ENCODE data around the gene CCDC188.

Gene CCDC188

DNA sequence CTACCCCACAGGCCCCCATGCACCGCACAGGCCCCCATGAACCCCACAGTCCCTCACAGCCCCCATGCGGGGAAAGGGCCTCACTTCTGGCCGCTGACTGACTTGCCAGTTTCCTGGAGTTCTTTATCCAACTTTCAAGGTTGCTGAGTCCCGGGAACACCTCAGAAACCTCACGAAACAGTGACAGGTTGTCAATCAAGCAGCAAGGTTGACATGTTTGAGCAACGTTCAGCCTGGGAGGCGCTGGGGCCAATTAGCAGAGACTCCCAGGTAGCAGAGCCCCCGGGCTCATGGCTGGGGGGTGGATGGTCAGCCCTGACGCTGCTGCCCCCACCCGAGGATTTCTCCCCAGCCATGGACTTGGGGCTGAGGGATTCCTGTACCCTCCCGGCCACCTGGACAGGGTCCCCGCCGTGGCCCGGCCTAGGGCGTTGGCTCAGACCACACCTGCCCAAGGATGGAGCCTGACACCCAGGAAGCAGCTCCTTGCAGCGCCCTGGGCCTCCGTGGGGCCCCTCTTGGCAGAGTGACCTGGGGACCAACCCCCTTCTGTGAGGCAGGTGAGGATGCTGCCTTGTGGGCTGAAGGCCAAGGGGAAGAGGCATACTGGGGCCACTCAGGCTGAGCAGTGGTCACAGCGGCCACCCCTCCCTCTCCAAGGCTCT, 33.8 kb upstream of the CCDC188 start:
- no peak for DNase-seq

DNA sequence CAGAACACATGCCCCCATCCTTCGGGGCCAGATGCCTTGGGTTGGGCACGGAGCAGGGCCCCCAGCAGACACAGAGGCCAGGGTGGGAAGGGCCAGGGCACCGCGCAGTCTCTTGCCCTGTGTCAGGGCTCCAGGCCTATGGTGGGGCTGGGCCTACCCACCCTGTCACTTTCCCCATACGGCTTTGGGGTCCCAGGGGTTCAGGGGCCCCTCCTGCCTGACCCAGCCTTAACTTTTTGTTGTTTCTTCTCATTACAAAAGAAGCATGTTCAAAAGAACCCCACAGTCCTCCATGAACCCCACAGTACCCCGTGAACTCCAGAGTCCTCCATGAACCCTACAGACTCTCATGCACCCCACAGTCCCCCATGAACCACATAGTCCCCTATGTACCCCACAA, 33.0 kb upstream of the CCDC188 start:
- DNase-seq = no peak

DNA sequence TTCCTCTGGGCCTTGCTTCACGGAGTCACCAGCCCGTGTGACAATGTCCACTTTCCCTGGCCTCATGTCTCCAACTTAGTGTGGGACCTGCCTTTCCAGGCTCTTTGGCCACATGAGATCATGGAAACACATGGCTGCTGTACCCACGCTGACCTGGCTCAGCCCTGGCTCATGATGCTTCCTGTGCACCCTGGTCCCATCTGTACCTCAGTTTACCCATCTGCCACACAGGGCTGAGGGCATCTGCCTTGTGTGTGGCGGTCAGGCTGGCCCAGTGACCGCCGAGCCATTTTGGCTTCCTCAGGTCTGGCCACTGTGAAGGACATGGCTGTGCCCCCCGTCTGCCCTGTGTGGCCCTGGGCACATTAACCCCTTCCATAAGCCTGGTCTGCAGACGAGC, 32.2 kb upstream of the CCDC188 start:
- DNase-seq = no peak

DNA sequence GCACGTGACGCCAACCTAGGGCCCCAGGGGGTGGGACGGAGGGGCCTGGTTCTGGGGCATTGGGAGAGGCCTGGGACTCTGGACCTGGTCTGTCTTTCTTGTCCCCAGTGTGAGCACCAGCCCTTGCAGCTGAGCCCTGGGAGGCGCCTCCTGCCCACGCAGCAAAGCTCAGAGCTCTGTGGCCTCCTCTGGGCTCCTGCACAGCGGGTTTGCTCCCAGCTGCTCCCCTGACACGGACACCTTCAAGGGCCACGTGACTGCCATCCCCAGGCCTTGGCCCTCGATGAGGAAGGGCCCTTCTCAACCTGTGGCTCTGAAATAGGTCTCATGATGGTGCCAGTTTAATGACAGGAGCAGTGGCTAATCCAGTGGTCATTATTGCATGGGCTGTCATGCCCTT, 31.5 kb upstream of the CCDC188 start:
- no peak for DNase-seq

DNA sequence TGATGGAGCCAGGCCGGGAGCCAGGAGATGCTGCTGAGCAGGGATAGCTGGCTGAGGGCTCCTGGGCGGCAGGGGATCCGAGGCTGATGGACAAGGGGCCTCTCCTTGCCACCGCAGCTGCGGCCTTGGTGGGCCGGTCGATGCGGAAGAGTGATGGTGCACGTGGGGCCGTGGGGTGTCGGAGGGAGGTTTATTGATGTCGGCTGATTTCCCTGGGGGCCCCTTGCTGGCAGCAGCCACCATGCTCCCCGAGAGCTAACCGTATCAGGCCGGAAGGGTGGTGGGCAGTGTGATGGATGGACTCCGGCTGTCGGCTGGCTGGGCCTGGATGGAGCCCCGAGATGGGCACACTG, 31.0 kb upstream of the CCDC188 start:
- DNase-seq = no peak

DNA sequence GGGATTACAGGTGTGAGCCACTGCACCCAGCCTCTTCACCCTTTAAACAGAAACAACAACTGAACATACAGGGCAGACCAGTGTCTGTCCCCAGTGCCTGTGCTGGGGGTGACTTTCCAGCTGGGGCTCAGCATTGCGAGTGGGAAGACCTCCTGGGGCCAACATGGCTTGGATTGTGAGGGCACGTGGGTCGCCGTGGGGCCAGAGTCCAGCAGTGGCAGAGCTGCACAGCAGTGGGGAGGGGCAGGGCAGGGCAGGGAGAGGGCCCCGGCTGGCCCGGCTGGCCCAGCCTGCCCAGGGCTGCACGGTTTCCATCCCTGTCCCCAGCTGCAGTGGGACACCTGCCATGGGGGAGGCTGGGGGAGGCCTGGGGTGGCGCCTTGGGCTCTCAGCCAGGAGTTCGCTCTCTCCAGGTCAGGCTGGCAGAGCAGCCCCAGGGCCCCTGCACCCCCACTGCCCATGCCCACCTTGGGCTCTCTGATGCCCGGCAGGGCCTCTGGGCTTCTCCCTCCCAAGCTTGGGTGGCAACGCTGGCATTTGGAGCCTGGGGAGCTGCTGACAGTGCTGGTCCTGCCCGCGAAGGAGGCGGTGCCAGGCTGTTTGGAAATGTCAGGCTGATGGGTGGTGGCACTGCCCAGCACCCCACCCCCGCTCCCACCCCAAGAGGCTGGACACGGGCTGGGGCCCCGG, 30.5 kb upstream of the CCDC188 start:
- DNase-seq = no peak

DNA sequence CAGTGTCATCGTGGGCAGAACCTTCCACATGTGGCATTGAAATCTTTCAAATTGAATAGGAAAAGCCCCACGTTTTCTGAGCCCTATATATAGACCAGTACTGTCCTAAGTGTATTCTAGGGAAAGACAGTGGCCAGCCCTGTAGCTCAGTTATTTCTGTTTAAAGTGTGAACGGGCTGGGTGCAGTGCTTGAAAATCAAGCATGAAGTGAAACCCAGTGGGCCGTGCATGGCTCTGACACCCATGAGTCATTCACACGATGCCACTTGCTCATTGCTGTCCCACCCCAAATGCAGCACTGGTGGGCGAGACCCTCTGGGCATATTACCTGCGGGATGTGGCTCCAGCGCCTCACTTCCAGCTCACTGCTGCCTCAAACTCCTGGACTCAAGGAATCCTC, 29.8 kb upstream of the CCDC188 start:
- no peak for DNase-seq

DNA sequence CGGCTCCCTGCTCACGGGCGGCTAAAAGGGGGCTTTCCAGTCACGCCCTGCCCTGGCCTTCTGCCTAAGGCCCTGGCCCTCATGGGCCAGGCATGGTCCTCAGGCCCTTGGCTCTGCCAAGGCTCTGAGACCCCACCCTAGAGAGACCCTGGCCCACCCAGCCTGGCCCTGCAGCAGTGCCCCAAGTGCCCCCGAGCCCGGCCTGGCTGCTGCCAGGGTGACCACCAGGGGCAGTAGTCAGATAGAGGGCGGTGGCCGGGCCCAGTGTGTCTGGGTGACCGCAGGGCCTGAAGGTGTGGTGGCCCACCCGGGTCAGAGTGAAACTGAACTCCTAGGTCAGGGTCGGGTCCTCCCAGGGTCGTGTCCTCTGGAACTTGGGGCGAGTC, 29.4 kb upstream of the CCDC188 start:
- no peak for DNase-seq

DNA sequence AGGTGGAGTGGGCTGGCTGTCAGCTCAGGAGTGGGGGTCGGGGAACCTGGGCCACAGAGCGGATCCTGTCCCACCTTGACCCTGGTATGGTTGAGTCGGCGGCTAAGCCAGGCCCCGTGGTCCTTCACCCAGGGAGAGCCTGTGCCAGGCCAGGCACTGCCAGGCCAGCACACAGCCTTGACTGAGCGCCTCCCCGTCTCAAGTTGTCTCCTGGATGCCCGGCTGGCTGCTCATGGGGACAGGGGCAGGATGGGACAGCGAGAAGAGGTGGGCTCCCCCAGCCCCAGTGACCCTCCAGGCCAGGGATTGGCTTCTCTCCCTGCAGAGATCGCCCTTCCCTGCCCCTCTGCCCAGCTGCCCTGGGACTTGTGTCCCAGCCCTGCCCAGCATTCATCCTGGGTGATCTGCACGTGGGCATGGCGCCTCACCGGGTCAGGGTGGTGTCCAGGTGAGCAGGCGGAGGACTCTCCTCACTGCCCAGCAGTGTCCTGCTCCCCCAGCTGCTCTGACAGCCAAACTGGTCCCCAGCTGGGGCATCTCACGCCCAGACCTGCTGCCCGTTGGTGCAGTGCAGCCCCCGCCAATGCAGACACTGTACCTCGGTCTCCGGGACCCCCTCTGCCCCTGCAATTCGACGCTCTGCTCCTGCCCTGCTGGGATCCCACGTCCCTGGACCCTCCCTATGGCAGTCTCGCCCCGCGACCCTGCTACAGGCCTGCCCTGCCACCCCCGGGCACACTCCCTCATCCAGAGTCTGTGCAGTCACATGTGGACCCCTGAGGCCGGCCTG, 28.8 kb upstream of the CCDC188 start:
- no peak for DNase-seq

DNA sequence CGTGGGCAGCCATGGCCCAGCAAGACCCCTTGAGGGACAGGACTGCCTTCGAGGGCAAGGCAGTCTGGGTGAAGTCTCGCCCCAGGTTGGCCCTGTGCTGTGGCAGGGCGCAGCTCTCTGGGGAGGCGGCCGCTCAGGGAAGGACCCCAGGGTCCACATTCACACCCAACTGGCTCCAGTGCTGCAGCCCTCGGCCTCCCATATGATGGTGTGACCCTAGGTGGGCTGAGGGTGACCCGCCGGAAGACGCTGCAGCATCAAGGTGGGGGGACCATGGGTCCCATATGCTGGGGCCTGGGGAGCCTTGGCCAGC, 28.0 kb upstream of the CCDC188 start:
- no peak for DNase-seq

DNA sequence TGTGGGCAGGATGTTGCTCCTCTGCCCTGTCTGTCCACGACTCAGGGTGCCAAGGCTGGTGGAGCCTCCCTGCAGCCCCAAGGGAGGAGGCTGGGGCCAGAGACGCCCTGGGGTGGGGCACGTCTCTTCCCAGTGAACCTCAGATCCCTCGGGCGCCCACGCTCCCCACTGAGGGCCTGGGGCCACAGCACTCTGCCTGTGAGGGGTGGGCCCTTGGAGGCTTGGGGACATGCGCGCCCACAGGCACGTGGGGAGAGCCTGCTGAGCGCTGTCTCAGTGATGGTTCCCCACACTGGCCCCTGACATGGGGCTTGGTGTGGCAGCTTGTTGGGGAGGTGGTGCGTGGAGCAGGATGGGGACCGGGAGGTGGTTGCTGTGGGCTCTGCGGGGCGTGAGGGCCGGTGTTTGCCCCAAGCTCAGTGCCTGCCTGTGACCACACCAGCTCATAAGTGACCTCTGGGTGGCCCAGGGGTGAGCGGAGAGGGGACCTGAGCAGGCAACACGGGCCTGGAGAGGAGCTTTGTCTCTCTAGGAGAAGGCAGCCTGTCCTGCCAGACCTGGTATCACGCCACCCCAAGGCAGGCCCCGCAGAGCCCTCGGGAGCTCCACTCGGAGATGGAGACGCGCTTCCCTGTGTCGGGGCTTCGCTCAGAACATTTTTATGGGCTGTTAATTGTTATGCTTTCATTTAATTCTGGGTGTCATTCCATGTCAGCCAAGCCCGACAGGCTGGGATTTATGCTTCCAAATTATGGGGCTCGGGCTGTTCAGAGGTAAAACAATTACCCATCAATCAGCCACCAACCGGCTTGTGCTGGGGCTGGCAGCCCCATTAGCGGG, 27.4 kb upstream of the CCDC188 start:
- no peak for DNase-seq

DNA sequence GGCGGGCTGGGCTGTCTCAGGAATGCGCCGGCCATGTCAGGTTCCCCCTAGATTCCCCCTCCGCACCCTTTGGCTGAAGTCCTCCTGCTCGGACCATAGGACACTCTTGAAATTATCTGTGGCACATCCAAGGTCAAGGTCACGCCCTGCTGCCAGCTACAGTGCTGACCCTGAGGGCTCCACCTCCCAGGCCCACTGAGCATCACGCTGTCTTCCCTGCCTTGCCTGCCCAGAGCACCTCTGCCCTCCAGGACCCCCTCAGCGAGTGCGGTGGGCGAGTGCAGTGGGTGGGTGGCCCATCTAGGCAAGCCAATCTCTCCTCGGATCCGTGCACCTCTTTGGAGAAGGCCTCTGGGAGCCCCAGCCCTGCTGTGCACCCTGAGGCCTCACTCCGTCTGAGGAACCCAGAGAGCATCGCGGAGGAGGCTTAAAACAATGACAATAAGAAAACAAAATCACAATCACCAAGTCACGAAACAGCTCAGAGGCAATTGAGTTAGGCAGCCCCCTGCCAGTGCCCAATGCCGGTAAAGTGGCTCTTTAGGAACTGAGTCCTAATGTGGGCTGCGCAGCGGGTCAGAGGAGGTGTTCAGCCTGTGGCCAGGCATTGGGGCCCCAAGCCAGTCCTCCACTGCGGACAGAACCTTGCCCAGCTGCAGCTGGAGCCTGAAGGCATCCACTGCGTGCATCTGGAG, 26.5 kb upstream of the CCDC188 start:
- no peak for DNase-seq

DNA sequence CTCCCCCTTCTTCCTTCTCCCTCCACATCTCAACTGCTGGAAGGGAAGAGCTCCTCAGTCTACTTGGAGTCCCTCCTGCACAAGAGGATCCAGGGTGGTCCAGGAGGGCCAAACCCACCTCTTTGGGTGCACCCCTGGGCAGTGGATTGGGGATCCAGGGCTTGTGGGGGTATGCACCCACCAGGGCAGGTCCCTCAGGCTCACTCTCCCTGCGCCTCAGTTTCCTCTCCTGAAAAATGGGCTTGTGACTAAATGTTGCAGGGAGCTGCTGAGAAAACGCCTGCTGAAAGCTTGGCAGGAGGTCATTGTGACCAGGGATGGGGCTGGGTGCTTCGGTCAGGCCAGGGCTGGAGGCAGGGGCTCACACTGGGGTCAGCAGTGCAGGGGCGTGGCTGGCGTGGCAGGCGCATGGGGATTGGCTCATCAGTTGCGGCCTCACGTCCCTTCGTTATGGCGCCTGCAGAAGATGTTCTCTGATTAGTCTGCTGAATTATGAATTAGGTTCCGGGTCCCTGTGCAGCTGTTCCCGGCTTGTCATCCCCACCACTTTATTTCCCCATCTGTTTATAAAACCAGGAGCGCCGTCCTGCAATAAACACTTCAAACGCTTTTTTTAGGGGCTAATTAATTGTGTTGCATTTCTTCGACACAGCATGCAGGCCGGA, 25.7 kb upstream of the CCDC188 start:
- no peak for DNase-seq

DNA sequence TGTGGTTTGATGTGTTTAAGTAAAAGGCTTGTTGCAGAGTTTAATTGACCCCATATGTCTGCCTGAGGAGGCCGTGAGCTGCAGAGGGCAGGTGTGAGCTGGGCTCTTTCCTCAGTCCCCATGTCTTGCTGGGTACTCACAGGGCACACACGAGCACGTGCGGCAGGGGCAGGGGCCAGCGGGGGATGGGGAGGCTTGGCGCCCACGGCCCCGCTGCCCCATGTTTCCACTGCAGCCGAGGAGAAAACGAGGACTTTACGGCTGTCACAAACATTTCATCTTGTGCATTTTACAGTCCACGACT, 24.7 kb upstream of the CCDC188 start:
- DNase-seq = no peak

DNA sequence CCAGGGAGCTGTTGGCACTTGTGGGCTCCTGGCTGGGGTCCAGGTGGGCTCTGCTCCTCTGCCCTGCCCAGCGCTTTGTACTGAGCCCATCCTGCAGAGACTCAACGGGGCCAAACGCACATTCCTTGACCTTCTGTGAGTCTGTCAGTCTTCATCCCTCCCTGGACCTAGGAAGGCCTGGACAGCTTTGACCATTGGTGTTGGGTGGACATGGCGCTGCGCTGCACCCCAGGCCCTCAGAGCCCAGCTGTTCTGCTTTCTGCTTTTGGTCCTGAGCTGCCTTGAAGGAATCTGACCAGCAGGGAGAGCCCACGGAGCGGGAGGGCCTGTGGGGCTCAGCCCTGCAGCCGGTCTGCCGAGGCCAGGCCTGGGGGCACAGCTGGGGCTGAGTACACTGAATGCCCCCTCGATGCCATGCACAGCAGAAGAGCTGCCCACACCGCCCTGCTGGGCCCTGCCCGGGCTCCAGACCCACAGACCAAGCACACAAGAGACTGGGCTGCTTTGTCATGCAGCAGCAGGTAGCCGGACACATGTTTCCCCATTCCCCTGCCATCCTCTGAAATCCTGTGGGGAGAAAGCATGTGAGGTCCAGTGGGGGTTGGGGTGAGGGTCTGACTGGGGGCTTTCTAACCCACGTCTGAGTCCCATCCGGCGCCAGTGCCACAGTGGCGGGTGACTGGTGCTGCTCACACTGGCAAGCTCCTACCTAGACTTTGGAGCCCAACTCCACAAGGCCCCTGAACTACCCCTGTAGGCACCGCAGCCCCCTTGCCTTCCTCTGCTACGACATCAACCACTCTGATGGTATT, 24.1 kb upstream of the CCDC188 start:
- no peak for DNase-seq

DNA sequence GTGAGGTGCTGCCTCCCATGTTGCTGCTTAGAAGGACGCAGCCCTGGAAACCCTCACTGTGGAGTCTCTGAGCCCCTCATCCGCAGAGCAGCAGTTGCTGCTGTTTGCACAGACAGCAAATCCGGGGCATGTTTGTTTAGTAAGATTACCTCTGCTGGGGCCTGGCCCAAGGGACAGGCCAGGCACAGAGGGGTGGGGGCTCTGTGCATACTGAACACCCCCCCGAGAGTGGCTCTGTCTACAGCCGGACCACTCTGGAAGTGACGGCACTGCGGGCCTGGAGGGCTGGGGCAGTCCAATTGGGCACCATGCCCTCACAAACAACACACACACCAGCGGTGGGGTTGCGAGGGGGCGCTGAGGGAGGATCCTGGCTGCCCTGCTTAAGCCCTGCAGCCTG, 22.9 kb upstream of the CCDC188 start:
- no peak for DNase-seq

DNA sequence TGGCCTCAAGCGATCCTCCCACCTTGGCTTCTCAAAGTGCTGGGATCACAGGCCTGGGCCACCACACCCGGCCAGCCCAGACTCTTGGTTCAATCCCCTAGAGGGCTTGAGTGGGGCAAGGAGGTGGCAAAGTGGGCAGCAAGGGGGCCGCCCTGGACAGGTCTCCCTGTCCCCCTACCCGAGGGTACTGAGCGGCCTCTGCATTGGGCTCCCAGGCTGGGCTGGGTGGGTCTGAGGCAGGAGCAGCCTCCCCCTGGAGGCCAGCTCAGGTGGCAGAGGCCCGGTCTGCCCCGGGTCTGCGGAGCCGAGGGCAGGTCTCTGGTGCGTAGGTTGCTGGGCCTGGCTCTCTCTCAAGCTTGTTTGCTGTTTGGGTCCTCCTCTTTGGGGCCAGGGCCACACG, 22.4 kb upstream of the CCDC188 start:
- no peak for DNase-seq

DNA sequence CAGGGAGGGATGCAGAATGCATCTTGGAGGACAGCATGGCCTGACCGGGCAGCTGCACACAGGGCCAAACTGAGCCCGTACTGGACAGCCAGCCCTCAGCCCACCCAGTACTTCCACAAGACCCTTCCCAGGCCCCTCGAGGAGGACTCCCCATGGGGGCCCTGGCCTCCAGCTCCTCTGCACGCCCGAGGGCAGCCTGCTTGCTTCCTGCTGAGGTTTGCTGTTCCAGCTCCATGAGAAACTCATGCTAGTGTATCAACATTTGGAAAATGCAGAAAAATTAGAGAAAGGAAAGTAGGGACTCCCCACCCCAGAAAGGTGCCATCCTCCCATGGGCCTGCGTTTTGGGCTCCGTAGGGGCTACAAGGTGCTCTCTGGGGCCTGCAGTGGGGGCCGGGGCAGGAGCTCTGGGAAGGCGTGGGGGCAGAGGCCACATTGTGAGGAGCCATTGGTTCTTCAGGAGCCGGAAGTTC, 21.3 kb upstream of the CCDC188 start:
- no peak for DNase-seq

DNA sequence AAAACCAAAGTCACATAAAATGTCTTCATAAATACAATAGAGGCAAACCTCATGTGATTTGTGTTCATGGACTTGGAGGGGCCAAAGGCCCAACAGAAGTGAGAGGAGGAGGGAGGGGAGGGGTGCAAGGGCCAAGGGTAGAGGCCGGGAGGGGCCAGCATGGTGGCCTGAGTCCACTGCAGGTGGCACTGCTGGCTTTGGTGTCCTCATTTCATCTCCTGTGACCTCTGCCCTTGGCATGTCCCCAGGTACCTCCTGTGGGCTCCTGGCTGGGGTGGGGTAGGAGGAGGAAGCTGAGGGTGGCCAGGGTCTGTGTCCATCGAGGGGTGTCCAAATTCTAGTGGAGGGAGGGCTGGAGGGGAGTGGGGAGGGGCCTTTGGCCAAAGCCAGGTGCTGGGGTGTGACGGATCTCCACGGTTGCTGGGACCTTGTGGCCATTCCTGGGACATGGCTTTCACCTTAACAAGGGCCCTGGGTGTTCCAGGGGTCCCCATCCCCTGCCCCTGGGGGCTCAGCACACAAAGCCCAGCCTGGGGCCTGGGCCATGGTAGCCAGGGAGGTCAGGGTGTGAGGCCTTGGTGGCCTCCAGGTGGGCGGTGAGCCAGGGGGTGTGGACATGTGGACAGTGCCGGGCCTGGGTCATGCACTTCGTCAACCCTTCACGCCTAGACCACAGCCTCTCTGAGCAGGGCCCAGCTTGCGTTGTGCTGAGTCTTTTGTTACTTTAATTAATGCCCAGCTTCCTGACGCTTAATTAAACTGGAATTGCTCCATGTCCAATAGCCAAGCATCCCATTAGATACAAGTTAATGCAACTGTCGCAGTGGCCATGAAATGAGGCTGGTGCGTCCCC, 20.7 kb upstream of the CCDC188 start:
- no peak for DNase-seq

DNA sequence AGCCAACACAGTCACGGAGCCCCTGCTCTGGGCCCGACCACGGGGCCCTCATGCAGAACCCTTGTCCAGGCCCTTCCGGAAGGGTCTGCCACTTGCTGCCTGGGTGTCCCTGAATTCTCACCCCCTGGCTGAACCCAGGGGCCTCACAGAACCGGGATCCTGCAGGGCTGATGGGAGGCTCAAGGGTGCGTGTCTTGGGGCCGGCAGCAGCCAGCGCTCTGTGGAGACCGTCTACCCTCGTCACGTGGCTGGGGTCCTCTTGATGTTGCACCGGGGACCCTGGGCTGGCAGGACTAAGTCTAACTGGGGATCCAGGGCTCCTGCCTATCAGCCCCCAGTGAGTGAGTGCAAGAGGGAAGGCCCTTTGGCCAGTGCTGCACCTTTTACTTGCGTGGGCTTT, 19.3 kb upstream of the CCDC188 start:
- DNase-seq = no peak

All from amniotic stem cell (primary cell).